Peyer's patch (tissue), 4 donors: Measurements from ENCODE around the gene UGT1A7.

Experiments used
- CTCF ChIP-seq, 6 experiments: fragments of 450-650 bp in 4 of 6; fragments of 200-600 bp in 2 of 6; sonication (generic) in 1 of 6; IDR thresholded peaks; one replicate each; pipeline ENCODE4 v1.5.1; 2017 to 2019; ENCODE audit warnings: antibody characterized with exemption in 6 of 6, mild to moderate bottlenecking in 3 of 6, moderate library complexity in 1 of 6
- POLR2A ChIP-seq, 2 donors: fragments of 450-650 bp; IDR thresholded peaks; one replicate each; pipeline ENCODE4 v1.5.1; 2017; ENCODE audit warnings: antibody characterized with exemption in 2 of 2, mild to moderate bottlenecking in 2 of 2, moderate library complexity in 2 of 2

GRCh38 chr2:233761040-233761769 is 79.5 kb downstream of the UGT1A7 start:
- no peak for TF ChIP-seq CTCF (IDR thresholded peaks at IDR 0.05)
- TF ChIP-seq POLR2A (IDR thresholded peaks at IDR 0.05): peak in 1 of 2 donors; percentile 44
